K562 (cell line): ENCODE data around the gene FNDC11. TPM values are rescaled to one million over a fixed set of nuclear protein-coding genes. Genes with fewer than 3 reads are reported as not detected.

Experiments
- E2F6 ChIP-seq, 2 experiments: IDR thresholded peaks; 2 replicates each; pipeline ENCODE4 v1.6.1; 2011; ENCODE audit warnings: borderline replicate concordance in 1 of 2, control low read depth in 1 of 2, low read depth in 1 of 2, low read length in 1 of 2, mild to moderate bottlenecking in 1 of 2, mixed read lengths in 1 of 2, moderate library complexity in 1 of 2; ENCODE audit not compliant: insufficient read depth in 1 of 2, insufficient read length in 1 of 2, poor library complexity in 1 of 2, severe bottlenecking in 1 of 2; ENCODE audit errors: extremely low read depth in 1 of 2
- HOXB6 ChIP-seq: fragments of 250-450 bp; sonication (Bioruptor Pico); IDR thresholded peaks from 2 replicates; pipeline ENCODE4 v1.5.1; 2022; ENCODE audit warnings: mild to moderate bottlenecking, borderline replicate concordance
- NR0B1 ChIP-seq: fragments of 450-650 bp; IDR thresholded peaks from one replicate; pipeline ENCODE4 v1.6.1; 2018; ENCODE audit warnings: mild to moderate bottlenecking, moderate library complexity; ENCODE audit not compliant: partially characterized antibody
- SIN3B ChIP-seq: fragments of 450-650 bp; IDR thresholded peaks from 2 replicates; pipeline ENCODE4 v1.6.1; 2017; ENCODE audit warnings: low read depth, mild to moderate bottlenecking, moderate library complexity
- ZBTB9 ChIP-seq: fragments of 450-650 bp; formaldehyde crosslinking; IDR thresholded peaks from 2 replicates; pipeline ENCODE4 v1.4.0; 2020; ENCODE audit warnings: mild to moderate bottlenecking, moderate library complexity
- polyA plus RNA-seq, 8 experiments: library from polyadenylated mRNA; depleted of rRNA in 4 of 8; stranded (reverse) in 5 of 8; unstranded in 3 of 8; fragments of >200 nt; fragmentation: Nextera tagmentation in 2 of 8; fragmentation: Illumina TruSeq in 1 of 8; extraction: Ambion mirVana in 2 of 8; extraction: Trizol in 1 of 8; gene quantifications; 2 replicates each; pipeline versions ENCODE4 v1.2.1 to v1.2.3, GENCODE V29; 2011 to 2014; ENCODE audit warnings: inconsistent platforms in 1 of 8, missing spikeins in 1 of 8
- total RNA-seq, 7 experiments: library from RNA; depleted of rRNA in 6 of 7; stranded (reverse); fragments of >200 nt in 6 of 7; fragmentation: Illumina TruSeq in 2 of 7; extraction: Trizol in 2 of 7; gene quantifications; 2 replicates each; pipeline versions ENCODE4 v1.2.1 to v1.2.3, GENCODE V29; 2011 to 2021; ENCODE audit warnings: low replicate concordance in 1 of 7

The FNDC11 gene
- total and polyA plus RNA-seq, 9 of the 15 experiments (the other 6 are each of a cell fraction or from before 2014, with no cell fraction given): 0.08 to 2.3 (median 0.64) TPM; not detected in 2

GRCh38 chr20:63519668-63520503 lies 34.1 kb upstream of the FNDC11 start (continued):
- TF ChIP-seq HOXB6 (CRISPR knock-in tag): no peak
- TF ChIP-seq ZBTB9 (CRISPR knock-in tag): no peak
- no peak for TF ChIP-seq SIN3B
- TF ChIP-seq E2F6 (IDR thresholded peaks at IDR 0.05; ENCODE audit: borderline replicate concordance in 1 of 2, extremely low read depth in 1 of 2, insufficient read depth in 1 of 2, insufficient read length in 1 of 2, low read depth in 1 of 2, low read length in 1 of 2, poor library complexity in 1 of 2, severe bottlenecking in 1 of 2): peak; percentile 12 to 27
- no peak for TF ChIP-seq NR0B1
- TF ChIP-seq, all 486 proteins: peak for 35
